Loucy (cell line): ENCODE measurements around the gene AHDC1.

ENCODE experiments used
- CTCF ChIP-seq: fragments of 200-600 bp; sonication (generic); conservative IDR thresholded peaks from 2 replicates; pipeline ENCODE4 v1.5.1; 2014; ENCODE audit warnings: mild to moderate bottlenecking, antibody characterized with exemption, low read length
- EZH2phosphoT487 ChIP-seq: fragments of 200-600 bp; IDR thresholded peaks from 2 replicates; pipeline ENCODE4 v1.6.1; 2018; ENCODE audit warnings: antibody characterized with exemption, mild to moderate bottlenecking, moderate library complexity, borderline replicate concordance

DNA sequence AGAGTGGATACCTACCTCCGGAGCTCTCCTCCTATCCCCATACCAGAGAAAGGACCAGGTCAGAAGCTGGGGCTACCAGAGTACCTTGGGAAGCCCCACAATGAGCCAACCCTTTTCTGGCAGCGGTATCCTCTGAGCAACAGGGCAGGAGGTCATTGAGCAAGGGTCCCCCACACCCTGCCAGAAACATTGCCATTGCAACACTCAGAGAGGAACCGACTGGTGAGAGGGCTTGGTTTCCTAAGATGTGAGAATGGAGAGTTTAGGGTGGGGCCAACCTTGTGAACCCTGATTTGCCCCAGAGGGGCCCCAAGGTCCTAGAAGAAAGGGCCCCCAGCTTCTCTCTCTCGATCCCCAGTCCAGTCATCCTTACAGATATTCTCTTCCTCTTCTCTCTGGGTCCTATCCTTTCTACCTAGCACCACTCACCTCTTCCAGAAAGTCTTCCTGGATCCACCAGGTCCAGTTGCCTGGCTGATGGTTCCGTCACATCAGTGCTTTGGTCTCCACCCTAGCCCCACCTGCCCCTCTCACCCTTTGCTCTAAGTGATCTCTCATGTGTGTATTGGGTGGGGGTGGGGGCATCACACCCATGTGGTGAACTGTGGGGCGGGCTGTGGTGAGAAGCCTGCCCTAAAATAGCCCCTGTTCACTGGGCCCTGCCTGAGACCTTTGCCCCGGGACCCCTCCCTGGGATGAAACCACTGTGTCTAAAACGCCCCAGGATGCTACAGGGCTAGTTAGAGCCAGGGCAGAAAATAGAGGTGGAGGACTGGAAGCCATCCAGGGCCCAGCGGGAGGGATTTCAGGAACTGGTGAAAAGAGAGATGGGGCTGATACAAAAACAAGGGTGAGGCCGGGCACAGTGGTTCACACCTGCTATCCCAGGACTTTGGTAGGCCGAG is 22.3 kb upstream of the AHDC1 start:
- TF ChIP-seq CTCF (no peak), EZH2phosphoT487 (no peak)
